A673 (cell line): Measurements from ENCODE around the gene ANKRD29. TPM values are rescaled to one million over a fixed set of nuclear protein-coding genes. Genes with fewer than 3 reads are reported as not detected.

ENCODE experiments used
- BruUV-seq: library from RNA; stranded (reverse); fragments of 400-500 nt; replicated peaks from 2 replicates; lab custom pipeline; 2021; lab: Mats Ljungman, UMichigan
- CTCF ChIA-PET: fragments of 300-600 bp; sonication (Branson Sonifier 250); formaldehyde crosslinking; loops from one replicate; lab custom pipeline; 2022; ENCODE audit warnings: antibody characterized with exemption; lab: Charles Lee
- POLR2A ChIA-PET: fragments of 300-600 bp; sonication (Branson Sonifier 250); formaldehyde crosslinking; loops from one replicate; lab custom pipeline; 2022; ENCODE audit warnings: antibody characterized with exemption; ENCODE audit not compliant: low non-redundant PET; lab: Charles Lee
- DNase-seq: peaks from one replicate; pipeline ENCODE4 v3.0.0-alpha.2; 2015; ENCODE audit warnings: low spot score
- H3K27ac ChIP-seq: fragments of 200-600 bp; sonication (generic); 2 replicates; pipeline ENCODE4 v1.5.1; 2016; ENCODE audit warnings: mixed run types, low read depth, mild to moderate bottlenecking, mixed read lengths, antibody characterized with exemption, low read length; ENCODE audit not compliant: poor library complexity, severe bottlenecking
- H3K27me3 ChIP-seq: fragments of 200-600 bp; sonication (generic); replicated peaks from 2 replicates; pipeline ENCODE4 v1.6.1; 2017; ENCODE audit warnings: mixed run types, low read depth, mild to moderate bottlenecking, mixed read lengths, antibody characterized with exemption, low read length; ENCODE audit not compliant: insufficient read depth, poor library complexity
- H3K36me3 ChIP-seq: fragments of 200-600 bp; sonication (generic); 2 replicates; pipeline ENCODE4 v1.6.1; 2016; ENCODE audit warnings: mixed run types, mild to moderate bottlenecking, mixed read lengths, antibody characterized with exemption, low read length; ENCODE audit not compliant: insufficient read depth, poor library complexity, severe bottlenecking
- H3K4me1 ChIP-seq: fragments of 200-600 bp; sonication (generic); 2 replicates; pipeline ENCODE4 v1.6.1; 2017; ENCODE audit warnings: mixed run types, mild to moderate bottlenecking, mixed read lengths, antibody characterized with exemption, low read length; ENCODE audit not compliant: insufficient read depth, poor library complexity, severe bottlenecking
- H3K4me3 ChIP-seq: fragments of 200-600 bp; sonication (generic); 2 replicates; pipeline ENCODE4 v1.5.1; 2016; ENCODE audit warnings: low read depth, mixed run types, mild to moderate bottlenecking, mixed read lengths, low read length; ENCODE audit not compliant: poor library complexity, severe bottlenecking
- H3K9me3 ChIP-seq: fragments of 200-600 bp; sonication (generic); 2 replicates; pipeline ENCODE4 v1.6.1; 2016; ENCODE audit warnings: mixed run types, low read depth, mild to moderate bottlenecking, mixed read lengths, antibody characterized with exemption, low read length; ENCODE audit not compliant: poor library complexity, severe bottlenecking
- EZH2 ChIP-seq: fragments of 200-600 bp; sonication (generic); IDR thresholded peaks from 2 replicates; pipeline ENCODE4 v1.6.1; 2017; ENCODE audit warnings: borderline replicate concordance, low read depth, mild to moderate bottlenecking, mixed read lengths, antibody characterized with exemption, low read length; ENCODE audit not compliant: poor library complexity, severe bottlenecking
- intact Hi-C: fragments of 100-400 bp; cut with micrococcal nuclease; formaldehyde crosslinking; loops from one replicate; pipeline ENCODE4 v1.10.0; 2022; ENCODE audit not compliant: unreplicated experiment
- total RNA-seq: library from RNA; stranded (reverse); gene quantifications from 2 replicates; pipeline ENCODE4 v1.2.3, GENCODE V29; 2021
- TF ChIP-seq, protein P1 (sequence below): fragments of 300-800, 200-600 bp; sonication (generic); conservative IDR thresholded peaks from 2 replicates; pipeline ENCODE4 v1.5.1; 2017; ENCODE audit warnings: low read depth, mild to moderate bottlenecking, antibody characterized with exemption, low read length, moderate library complexity, mixed read lengths

The ANKRD29 gene
- total RNA-seq, 1 experiment from 2014 or later = 2.6 TPM

DNA sequence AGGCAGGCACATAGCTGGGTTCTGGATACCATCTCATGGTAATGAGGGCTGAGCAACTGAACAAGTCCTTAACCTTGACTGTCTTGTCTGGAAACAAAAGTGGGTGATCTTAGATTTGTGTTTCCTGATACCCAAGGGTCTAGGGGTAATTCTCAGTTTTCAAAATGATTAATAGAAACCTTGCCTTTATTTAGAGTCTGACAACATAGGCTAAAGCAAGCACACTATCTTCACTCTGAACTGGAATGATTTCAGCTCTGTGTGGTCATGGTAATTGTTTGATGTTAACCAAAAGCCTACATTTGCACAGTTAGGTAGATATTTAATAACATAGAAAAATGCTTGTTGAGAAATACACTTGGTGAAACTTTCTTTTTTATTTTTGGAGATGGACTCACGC is 19.8 kb upstream of the ANKRD29 start:
- BruUV-seq = no TSS peak
- Histone ChIP-seq H3K4me1 (no peaks in the 10 kb centered on the region), H3K27ac (no peak overlapping the region), H3K27me3 (no peaks in the 10 kb centered on the region), H3K9me3 (no peaks in the 10 kb centered on the region), H3K36me3 (no peaks in the 10 kb centered on the region), H3K4me3 (no peak overlapping the region)
- ChIA-PET CTCF (no interaction called here), POLR2A (no interaction called here)
- TF ChIP-seq, protein P1, sequence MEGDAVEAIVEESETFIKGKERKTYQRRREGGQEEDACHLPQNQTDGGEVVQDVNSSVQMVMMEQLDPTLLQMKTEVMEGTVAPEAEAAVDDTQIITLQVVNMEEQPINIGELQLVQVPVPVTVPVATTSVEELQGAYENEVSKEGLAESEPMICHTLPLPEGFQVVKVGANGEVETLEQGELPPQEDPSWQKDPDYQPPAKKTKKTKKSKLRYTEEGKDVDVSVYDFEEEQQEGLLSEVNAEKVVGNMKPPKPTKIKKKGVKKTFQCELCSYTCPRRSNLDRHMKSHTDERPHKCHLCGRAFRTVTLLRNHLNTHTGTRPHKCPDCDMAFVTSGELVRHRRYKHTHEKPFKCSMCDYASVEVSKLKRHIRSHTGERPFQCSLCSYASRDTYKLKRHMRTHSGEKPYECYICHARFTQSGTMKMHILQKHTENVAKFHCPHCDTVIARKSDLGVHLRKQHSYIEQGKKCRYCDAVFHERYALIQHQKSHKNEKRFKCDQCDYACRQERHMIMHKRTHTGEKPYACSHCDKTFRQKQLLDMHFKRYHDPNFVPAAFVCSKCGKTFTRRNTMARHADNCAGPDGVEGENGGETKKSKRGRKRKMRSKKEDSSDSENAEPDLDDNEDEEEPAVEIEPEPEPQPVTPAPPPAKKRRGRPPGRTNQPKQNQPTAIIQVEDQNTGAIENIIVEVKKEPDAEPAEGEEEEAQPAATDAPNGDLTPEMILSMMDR = no peak
- TF ChIP-seq EZH2 = no peak
- intact Hi-C loops = no loop called here
- no peak for DNase-seq

GRCh38 chr18:23682045-23682444 is 19.3 kb upstream of the ANKRD29 start:
- ChIA-PET POLR2A (no interaction called here), CTCF (no interaction called here)
- H3K27ac ChIP-seq = no peak overlapping the region
- H3K4me1 ChIP-seq = no peaks in the 10 kb centered on the region
- no peak for DNase-seq
- intact Hi-C loops = no loop called here
- H3K9me3 ChIP-seq = no peaks in the 10 kb centered on the region
- H3K36me3 ChIP-seq = no peaks in the 10 kb centered on the region
- no peak overlapping the region for H3K4me3 ChIP-seq
- TF ChIP-seq, protein P1 = no peak
- TF ChIP-seq EZH2 = no peak
- no peaks in the 10 kb centered on the region for H3K27me3 ChIP-seq
- BruUV-seq = no TSS peak

DNA sequence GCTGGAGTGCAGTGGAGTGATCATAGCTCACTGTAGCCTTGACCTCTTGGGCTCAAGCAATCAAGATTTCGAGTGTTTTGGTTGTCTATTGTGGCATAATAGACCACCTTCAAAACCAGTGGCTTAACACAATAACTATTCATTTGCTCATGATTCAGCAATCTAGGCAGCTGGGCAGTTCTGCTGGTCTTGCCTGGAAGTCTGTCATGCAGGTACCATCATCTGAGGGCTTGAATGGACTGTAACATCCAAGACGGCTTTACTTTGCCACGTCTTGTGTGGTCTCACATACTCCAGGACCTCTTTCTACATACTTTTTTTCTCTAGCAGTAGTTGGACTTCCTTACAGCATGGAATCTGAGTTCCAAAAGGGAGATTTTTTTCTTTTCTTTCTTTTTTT is 13.2 kb upstream of the ANKRD29 start:
- no peak overlapping the region for H3K27ac ChIP-seq
- TF ChIP-seq, protein P1 = no peak
- intact Hi-C loops = no loop called here
- POLR2A ChIA-PET = interaction anchor here (0.7 kb wide), 1 partner anchor 219 kb away, joined by 7 read pairs; no protein-coding TSS in a partner anchor
- H3K4me1 ChIP-seq = peaks cover 15% of the 10 kb centered on the region
- no peak overlapping the region for H3K4me3 ChIP-seq
- no peaks in the 10 kb centered on the region for H3K36me3 ChIP-seq
- no peaks in the 10 kb centered on the region for H3K9me3 ChIP-seq
- no peaks in the 10 kb centered on the region for H3K27me3 ChIP-seq
- CTCF ChIA-PET = no interaction called here
- no peak for DNase-seq
- BruUV-seq = no TSS peak
